ENCODE results near the gene MRPL27. TPM values are rescaled to one million over a fixed set of nuclear protein-coding genes. Genes with fewer than 3 reads are reported as not detected.
"Not testable (repeated sequence)": the region's sequence is repeated elsewhere in the genome, so short reads cannot be mapped to it uniquely, and the experiment has no call there.

The MRPL27 gene
- 85.0 TPM for total RNA-seq
- long read RNA-seq, transcript MRPL27-201 (4 exons, 716 nt): major isoform, 28 of 34 reads
- long read RNA-seq, partial matches to known transcripts: 2 of 34 reads
- long read RNA-seq, other reads (novel, unspliced or antisense): 3 of 34 reads

DNA sequence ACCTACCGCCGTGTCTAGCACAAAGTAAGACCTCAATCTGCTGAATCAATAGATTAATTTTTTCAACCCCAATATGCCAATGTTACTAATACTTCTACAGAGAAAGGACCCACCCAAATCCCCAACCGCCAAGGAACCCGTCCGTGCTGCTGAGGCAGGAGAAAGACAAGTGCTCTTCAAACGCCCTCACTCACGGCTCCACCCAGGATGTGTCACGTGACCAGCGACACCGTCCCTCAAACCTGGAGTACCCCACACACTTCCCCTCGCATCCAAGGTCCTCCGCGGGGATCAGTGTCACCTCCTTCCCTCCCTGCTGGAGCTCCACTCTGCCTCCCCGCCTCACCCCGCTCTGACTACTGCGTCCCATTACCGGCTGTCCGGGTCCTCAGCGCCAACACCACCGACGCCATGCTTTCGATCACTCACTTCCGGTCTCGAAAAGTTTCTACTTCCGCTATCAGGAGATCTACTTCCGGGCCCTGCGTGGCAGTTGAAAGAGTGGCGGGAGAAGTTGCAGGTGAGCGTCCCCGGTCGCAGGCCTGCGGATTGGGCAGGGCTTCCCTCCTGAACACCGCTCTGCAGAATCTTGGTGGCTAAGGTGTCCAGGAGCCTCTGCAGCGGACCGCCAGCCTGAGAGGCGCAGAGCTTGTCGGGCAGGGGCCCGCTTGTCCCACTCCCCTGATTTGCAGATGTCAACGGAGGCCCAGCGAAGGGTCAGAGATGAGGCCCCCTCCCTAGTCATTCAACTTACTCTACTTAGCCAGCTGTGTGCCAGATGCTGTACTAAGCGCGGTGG is at the start of gene MRPL27, which contains the start of gene EME1:
TSS of gene MRPL27 (minus strand) at position 427 of the 799 bp plus-strand sequence. CDS start at position 413, 14 bp downstream.
TSS of gene EME1 (plus strand) at position 472 of the 799 bp plus-strand sequence. CDS start 1,980 bp downstream, outside the sequence.
- intact Hi-C loops (cut with DNase I): loop anchor here (2.0 kb wide), 1 partner anchor 24 kb away; the partner anchor contains the start of gene LRRC59
- ATAC-seq (peak; percentile 92), DNase-seq (ENCODE audit: missing footprints) (peak; percentile 93)

GRCh38 chr17:50422738-50423137 is 49.8 kb upstream of the MRPL27 start:
- no peak for ATAC-seq
- intact Hi-C loops (cut with DNase I): no loop called here
- no peak for DNase-seq (ENCODE audit: missing footprints)

- ATAC-seq (no peak), DNase-seq (ENCODE audit: missing footprints) (no peak)
- intact Hi-C loops (cut with DNase I): no loop called here
These were observed 48.5 kb upstream of the MRPL27 start for GRCh38 chr17:50421308-50422051.

- intact Hi-C loops (cut with DNase I): no loop called here
These were observed 47.6 kb upstream of the MRPL27 start for GRCh38 chr17:50420419-50421112.

GRCh38 chr17:50419577-50419976 is 46.6 kb upstream of the MRPL27 start:
- ATAC-seq; intact Hi-C loops (cut with DNase I); DNase-seq (ENCODE audit: missing footprints): not testable (repeated sequence)

More at GRCh38 chr17:50420419-50421112, 47.6 kb upstream of the MRPL27 start:
- DNase-seq (ENCODE audit: missing footprints) (no peak), ATAC-seq (peak; percentile 91)

DNA sequence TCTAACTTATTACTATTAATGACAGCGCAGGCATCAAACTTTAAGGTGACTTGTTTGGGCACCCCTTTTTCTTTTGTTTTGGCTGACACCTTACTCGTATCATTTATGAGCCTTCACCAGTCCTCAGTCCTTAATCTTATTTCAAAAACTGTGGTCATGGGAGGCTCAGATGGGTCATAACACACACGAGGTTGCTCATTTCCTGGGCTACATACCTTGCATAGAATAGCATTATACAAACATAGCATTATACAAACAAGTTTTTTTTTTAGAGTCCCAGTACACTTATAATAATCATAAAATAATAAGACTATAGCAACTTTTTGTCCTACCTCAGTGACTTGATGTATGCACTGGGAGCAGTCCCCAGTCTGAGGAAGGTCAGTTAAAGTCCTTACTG is 41.8 kb upstream of the MRPL27 start:
- ATAC-seq (no peak), DNase-seq (ENCODE audit: missing footprints) (no peak)
- intact Hi-C loops (cut with DNase I): no loop called here

GRCh38 chr17:50412188-50412732 is 39.3 kb upstream of the MRPL27 start:
- ATAC-seq (no peak), DNase-seq (ENCODE audit: missing footprints) (no peak)
- intact Hi-C loops (cut with DNase I): no loop called here

DNA sequence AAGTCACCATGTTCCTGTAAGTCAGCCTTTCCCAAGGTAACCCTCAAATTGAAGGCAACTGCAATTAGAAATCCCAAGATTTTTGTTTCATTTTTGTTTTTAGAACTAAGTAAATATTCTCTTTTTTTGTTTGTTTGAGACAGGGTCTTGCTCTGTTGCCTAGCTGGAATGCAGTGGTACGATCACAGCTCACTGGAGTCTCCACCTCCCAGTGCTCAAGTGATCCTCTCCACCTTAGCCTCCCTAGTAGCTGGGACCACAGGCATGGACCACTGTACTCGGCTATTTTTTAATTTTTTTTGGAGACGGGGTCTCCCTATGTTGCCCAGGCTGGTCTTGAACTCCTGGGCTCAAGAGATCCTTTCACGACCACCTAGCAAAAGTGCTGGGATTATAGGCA is 34.9 kb upstream of the MRPL27 start:
- intact Hi-C loops (cut with DNase I): no loop called here
- no peak for DNase-seq (ENCODE audit: missing footprints)
- ATAC-seq: no peak

GRCh38 chr17:50406578-50406977 is 33.6 kb upstream of the MRPL27 start:
- intact Hi-C loops (cut with DNase I): no loop called here
- DNase-seq (ENCODE audit: missing footprints) (no peak), ATAC-seq (no peak)

DNA sequence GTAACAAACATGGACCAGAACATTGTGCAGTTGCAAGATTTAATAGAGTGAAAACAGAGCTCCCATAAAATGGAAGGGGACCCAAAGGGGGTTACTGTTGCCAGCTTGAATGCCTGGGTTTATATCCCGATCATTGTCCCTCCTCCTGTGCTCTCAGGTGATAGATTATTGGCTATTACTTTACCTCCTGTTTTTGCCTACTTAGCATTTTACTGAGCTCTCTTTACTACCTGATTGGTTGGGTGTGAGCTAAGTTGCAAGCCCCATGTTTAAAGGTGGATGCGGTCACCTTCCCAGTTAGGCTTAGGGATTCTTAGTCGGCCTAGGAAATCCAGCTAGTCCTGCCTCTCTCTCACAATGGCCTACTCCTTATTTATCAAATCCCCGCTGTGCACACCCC is 32.4 kb upstream of the MRPL27 start:
- ATAC-seq; intact Hi-C loops (cut with DNase I); DNase-seq (ENCODE audit: missing footprints): not testable (repeated sequence)

- DNase-seq (ENCODE audit: missing footprints); ATAC-seq; intact Hi-C loops (cut with DNase I): not testable (repeated sequence)
These were observed 26.6 kb upstream of the MRPL27 start for GRCh38 chr17:50399591-50399990.

GRCh38 chr17:50398672-50399071 is 25.7 kb upstream of the MRPL27 start:
- intact Hi-C loops (cut with DNase I); DNase-seq (ENCODE audit: missing footprints); ATAC-seq: not testable (repeated sequence)

- no peak for ATAC-seq
- DNase-seq (ENCODE audit: missing footprints): no peak
- intact Hi-C loops (cut with DNase I): loop anchor here (2.0 kb wide), 1 partner anchor 25 kb away; the partner anchor contains the start of genes EME1 and MRPL27
These were observed 24.9 kb upstream of the MRPL27 start for GRCh38 chr17:50397919-50398285.

DNA sequence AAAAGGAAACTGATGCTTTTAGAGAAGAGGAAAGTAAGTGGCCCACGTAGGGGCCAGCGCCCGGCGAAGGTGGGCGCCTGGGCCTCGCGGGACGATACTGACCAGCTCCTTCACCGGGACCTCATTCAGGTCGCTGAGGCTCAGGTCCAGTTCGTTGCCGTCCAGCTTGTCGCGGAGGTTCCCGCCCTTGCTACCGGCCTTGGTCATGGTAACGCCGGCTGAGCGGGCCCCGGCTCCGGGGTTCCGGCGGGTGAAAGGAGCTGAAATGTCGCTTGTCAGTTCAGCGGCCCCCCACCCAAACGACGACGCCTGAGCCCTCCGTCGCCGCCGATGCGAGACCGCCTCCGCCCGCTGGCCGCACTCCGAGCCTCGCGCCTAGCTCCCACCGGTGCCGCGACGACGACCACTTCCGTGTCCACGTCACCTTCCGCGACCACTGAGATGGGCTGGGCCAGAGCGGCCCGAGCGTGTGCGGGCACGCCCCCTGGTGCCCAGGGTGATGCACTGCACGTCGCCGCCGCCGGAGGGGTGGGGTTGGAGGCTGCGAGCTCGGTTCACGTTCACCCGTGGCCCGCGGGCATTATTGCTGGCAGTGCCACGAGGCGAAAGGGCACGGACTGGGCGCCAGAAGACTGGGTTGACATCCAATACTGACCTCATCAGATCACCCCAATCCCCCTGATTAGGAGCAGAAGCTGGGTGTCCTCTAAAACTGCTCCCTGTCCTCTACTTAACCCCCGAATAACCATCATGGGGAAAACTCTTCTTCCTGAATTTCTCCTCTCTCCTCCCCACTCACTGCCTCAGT is 24.3 kb upstream of the MRPL27 start, which contains the start of gene LRRC59:
TSS of gene LRRC59 (minus strand) at position 413 of the 808 bp plus-strand sequence. CDS start at position 207, 206 bp downstream.
- DNase-seq (ENCODE audit: missing footprints) (peak; percentile 97), ATAC-seq (peak; percentile 98)
- intact Hi-C loops (cut with DNase I): loop anchor here (2.0 kb wide), 1 partner anchor 25 kb away; the partner anchor contains the start of genes EME1 and MRPL27

DNA sequence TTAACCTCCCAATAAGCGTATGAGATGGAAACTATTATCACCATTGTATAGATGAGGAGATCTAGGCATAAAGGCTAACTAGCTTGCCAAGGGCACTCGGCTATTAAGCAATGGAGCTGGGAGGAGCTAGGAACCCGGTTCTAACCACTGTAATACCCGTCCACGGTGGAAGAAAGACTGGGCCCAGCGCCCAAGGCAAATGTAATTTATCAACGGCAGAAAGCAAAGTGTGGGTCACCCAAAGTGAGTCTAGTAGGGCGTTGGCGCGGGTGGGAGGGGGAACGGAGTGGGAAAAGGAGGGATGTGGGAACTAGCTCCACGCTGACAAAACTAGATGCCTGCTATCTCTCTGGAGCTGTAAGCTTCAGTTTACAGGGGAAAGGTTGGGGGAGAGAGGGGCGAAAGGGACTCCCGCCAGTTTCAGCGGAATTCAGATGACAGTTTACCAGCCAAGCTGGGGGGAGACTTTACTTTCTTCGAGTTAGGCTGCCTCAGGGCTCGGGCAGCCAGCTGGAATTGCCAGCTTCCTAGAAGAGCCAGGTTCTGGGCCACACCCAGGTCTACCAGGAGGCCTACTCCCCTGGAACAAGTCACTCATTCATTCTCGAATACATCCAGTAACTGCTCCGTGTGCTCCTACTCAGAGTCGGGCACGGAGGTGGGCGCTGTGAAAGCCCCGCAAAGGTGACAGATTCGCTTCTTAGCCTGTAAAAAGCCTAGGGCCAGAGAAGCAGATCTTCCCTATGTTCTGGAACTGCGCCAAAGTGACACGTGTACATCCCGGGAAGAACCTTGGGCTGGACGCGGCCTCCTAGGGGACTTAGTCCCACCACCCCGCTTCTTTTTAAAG is 23.5 kb upstream of the MRPL27 start:
- ATAC-seq (peak; percentile 25), DNase-seq (ENCODE audit: missing footprints) (no peak)
- intact Hi-C loops (cut with DNase I): loop anchor here (2.0 kb wide), 1 partner anchor 24 kb away; the partner anchor contains the start of genes EME1 and MRPL27

DNA sequence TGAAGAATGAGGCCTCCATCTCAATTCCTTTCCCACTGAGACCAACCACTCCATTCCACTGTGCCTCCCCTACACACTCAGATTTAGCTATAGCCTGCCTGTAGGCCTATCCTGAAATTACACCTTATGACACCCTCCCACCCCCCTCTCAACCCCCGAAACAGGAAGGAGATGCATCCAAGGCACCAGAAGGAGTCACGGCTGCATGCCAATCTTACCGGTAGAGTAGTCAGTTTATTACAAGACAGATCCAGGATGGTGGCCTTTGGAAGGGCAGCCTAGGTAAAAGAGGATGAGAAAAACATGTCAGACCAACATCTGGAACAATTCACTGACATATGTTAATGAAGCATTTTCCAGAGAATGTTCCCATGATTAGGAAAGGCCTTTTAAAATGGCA is 21.7 kb upstream of the MRPL27 start:
- intact Hi-C loops (cut with DNase I): no loop called here
- DNase-seq (ENCODE audit: missing footprints): no peak
- no peak for ATAC-seq

DNA sequence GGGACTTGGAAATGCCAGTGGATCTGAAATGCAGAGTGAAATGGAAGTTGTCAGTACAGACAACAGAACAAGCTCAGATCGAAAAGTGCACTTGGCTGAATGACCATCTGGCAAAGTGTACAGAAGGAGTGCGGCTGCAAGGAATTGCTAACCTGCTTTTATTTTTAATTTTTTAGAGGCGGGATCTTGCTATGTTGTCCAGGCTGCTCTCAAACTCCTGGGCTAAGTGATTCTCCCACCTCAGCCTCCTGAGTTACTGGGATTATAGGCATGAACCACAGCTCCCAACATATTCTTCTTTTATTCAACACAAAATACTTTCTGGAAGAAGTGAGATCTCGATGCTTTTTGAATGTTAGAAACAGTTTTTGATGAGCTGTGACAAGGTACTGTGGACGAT is 20.7 kb upstream of the MRPL27 start:
- intact Hi-C loops (cut with DNase I): no loop called here
- DNase-seq (ENCODE audit: missing footprints): no peak
- ATAC-seq: no peak

All from Right ventricle myocardium inferior (tissue), 1 donor.